GM12801 (cell line): Measurements from ENCODE around the gene CFAP100.

Experiments
- TF ChIP-seq, protein P1 (sequence below): IDR thresholded peaks from one replicate; pipeline ENCODE4 v1.5.1; 2011; ENCODE audit warnings: control low read depth; ENCODE audit not compliant: insufficient read length; ENCODE audit errors: extremely low read depth

CFAP100 gene

DNA sequence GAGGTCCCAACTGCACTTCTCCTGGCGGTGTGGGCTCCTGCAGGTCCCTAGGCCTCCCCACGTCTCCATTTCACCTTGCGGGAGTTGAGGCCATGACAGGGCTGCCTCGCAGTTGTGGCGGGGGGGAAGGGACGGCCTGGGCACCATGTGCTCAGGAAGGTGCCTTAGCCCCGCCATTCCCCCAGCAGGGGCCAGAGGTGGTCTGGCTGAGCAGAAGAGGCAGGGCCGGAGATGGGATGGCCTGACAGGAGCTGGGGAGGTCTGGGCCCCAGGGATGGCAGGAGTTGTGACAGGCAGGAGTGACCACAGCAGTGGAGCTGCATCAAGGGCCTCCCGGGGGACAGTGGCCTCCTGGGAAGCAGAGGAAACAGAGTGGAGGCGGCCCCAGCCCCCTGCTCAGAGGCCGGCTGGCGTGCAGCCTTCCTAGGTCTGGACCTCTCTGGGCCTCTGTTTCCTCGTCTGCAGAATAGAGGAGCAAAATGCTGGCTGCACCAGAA is 18.8 kb upstream of the CFAP100 start:
- TF ChIP-seq, protein P1, sequence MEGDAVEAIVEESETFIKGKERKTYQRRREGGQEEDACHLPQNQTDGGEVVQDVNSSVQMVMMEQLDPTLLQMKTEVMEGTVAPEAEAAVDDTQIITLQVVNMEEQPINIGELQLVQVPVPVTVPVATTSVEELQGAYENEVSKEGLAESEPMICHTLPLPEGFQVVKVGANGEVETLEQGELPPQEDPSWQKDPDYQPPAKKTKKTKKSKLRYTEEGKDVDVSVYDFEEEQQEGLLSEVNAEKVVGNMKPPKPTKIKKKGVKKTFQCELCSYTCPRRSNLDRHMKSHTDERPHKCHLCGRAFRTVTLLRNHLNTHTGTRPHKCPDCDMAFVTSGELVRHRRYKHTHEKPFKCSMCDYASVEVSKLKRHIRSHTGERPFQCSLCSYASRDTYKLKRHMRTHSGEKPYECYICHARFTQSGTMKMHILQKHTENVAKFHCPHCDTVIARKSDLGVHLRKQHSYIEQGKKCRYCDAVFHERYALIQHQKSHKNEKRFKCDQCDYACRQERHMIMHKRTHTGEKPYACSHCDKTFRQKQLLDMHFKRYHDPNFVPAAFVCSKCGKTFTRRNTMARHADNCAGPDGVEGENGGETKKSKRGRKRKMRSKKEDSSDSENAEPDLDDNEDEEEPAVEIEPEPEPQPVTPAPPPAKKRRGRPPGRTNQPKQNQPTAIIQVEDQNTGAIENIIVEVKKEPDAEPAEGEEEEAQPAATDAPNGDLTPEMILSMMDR = no peak

DNA sequence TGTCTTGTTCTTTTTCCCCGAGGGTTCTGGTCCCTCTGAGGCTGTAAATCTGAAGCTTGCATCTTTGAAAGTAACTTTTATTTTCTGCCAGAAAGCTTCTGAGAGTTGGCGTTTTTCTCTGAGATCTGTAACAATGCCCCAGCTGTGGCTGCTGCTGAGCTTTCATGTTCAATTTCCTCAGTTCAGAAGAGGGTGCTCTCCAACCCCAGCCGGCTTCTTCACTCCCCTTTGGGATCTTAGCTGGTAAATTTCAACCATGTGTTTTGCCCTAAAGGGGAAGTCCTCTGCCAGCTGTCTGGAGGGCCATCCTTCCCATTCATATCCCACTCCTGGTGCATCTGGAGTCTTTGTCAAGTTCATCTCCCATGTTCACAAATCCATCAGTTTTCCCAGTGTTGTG is 18.3 kb upstream of the CFAP100 start:
- TF ChIP-seq, protein P1 = no peak

DNA sequence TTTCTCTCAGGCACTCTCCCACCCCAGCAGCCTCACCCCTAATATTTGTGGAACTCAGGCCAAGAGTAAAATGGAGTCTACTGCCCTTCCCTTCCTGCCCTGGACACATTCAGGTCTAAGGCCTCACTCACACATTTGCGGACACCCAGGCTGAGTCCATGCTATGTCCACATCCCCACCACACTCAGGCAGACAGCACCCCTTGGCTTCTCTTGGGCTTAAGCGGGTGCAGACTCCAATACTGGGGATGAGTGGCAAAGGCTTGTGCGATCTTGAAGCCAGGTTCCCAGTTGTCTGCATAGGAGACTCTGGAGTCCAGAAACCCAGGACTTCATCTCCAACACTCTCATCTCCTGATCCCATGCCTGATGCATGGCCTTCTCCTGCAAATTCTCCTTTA is 17.5 kb upstream of the CFAP100 start:
- TF ChIP-seq, protein P1 = no peak

DNA sequence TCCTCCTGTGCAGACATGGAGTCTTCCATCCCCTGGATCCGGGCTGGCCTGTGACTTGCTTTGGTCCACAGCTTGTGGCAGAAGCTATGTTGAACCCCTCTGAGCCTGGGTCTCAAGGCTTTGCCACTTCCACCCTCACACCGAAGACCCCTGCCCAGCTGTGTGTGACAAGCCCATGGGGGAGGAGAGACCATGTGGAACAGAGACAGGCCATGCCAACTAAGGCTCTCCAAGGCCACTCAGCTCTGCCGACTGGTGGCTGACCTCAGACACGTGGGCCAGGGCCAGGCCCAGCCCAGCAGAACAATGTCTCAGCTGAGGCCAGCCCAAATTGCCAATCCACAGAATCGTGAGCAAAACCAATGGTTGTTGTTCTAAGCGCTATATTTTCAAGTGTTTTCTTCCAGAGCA is 16.4 kb upstream of the CFAP100 start:
- TF ChIP-seq, protein P1 = no peak

DNA sequence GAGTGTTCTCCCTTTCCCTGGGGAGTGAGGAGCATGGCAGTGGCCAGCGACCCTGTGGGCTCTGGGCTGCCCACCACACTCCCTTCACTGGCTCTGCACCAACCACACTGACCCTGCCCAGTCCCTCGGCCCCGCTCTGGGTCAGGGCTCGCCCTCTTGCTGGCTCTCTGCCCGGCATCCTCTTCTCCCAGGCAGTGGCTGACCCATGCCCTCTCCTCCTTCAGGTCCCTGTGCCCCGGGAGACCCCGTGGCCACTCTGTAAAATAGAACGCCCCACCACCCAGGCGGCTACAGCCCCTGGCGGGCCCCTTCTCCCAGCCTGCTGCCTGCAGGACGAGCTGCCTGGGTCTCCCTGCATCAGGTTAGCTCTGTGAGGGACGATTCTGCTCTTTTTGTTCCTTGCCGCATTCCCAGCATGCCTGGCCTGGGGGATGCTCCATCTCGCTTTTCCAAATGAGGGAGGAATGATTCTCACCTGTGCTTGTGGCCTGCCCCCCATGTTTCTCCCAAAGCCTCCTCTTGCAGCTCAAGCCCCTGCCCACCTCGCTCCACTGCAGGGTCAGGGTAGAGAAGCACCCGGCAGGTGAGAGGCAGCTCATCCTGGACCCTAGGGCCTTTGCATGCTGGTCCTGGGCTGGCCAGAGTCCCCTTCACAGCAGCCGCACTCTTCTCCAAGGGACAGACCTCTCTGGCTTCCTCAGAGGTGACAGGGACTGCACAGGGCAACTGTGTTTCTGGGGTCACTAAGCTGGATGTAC is 14.5 kb upstream of the CFAP100 start:
- TF ChIP-seq, protein P1 = no peak

DNA sequence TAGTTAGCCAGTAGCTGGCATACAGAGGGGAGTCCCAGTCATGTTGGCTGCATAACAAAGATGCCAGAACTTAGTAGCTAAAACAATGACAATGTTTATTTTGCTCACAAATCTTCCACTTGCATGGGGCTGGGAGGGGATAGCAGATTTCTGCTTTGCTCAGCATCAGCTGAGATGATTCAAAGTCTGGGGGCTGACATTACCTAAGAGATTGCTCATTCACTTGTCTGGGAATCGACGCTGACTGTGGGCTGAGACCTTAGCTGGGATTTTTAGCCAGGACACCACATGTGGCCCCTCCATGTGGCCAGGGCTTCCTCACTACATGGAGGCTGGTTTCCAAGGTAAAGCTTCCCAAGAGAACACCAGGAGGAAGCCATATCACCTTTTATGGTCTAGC is 12.7 kb upstream of the CFAP100 start:
- TF ChIP-seq, protein P1 = no peak

DNA sequence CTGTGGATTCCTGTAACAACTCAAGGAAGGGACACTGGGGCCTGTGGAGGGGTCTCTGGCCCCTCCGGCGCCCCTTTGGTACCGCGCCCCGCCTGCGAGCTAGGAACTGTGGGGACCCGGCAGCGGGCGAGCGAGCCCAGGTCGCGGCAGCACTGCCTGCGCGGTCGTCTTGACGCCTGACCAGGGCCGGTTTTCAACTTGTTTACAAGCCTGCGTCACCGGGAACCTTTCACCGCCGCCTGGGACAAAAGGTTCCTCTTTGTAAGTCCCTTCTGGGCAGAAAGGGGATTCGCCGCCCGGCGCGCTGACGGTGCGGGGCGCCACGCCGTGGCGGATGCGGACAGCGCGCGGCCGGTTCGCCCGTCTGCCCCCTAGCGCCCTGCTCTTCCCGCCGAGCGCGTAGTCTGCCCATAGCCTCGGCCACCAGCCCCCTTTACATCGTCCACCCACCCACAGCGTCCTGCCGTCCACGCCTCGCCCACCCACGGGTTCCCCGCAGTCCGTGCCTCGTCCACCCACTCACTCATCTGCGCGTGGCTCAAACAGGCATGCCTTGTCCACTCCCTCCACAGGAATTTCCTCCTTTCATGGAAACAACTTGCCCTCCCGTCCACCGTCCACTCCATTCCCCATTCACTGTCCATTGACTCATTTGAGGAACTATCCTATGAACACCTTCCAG is 5.5 kb upstream of the CFAP100 start:
- TF ChIP-seq, protein P1 = no peak
